Adrenal gland (tissue), 12 donors: Measurements from ENCODE around the gene NR2E3. TPM values are rescaled to one million over a fixed set of nuclear protein-coding genes. Genes with fewer than 3 reads are reported as not detected.

Source experiments
- DNase-seq, 7 donors: peaks; one replicate each; pipeline ENCODE4 v3.0.0-alpha.2; 2019 to 2020
- H3K27ac ChIP-seq, 5 donors: fragments of 200-600 bp; sonication (generic) in 4 of 5; 1 replicate in 3 of 5; 2 replicates in 2 of 5; pipeline versions ENCODE4 v1.5.1 to v1.8.0; 2016 to 2020; ENCODE audit warnings: mild to moderate bottlenecking in 1 of 5
- H3K27me3 ChIP-seq: fragments of 200-600 bp; 2 replicates; pipeline ENCODE4 v1.8.0; 2021
- H3K36me3 ChIP-seq, 2 donors: fragments of 200-600 bp; replicated peaks in 1 of 2; 1 replicate in 1 of 2; 2 replicates in 1 of 2; pipeline versions ENCODE4 v1.5.1 to v1.8.0; 2018 to 2022
- H3K4me1 ChIP-seq, 2 donors: fragments of 200-600 bp; replicated peaks in 1 of 2; 1 replicate in 1 of 2; 2 replicates in 1 of 2; pipeline versions ENCODE4 v1.5.1 to v1.8.0; 2018 to 2021
- H3K4me3 ChIP-seq, 4 donors: fragments of 200-600 bp; sonication (generic) in 3 of 4; one replicate each; pipeline ENCODE4 v1.5.1; 2016 to 2018
- H3K9me3 ChIP-seq, 3 donors: fragments of 200-600 bp; sonication (generic) in 1 of 3; replicated peaks in 1 of 3; 1 replicate in 2 of 3; 2 replicates in 1 of 3; pipeline versions ENCODE4 v1.5.1 to v1.8.0; 2016 to 2021
- POLR2A ChIP-seq, 2 donors: fragments of 450-650 bp; IDR thresholded peaks; one replicate each; pipeline ENCODE4 v1.6.1; 2017; ENCODE audit warnings: antibody characterized with exemption in 2 of 2, mild to moderate bottlenecking in 2 of 2, moderate library complexity in 1 of 2
- WGBS, 4 donors: extraction: QIAGEN DNeasy Blood & Tissue Kit in 2 of 4; methylation state at CpG; one replicate each; pipeline versions ENCODE4 v1.1.5 to v1.1.7; 2013 to 2017; 5-methylcytosine and 5-hydroxymethylcytosine counted together
- intact Hi-C, 2 donors: fragments of 100-400 bp; cut with DNase I; formaldehyde crosslinking; loops; one replicate each; pipeline versions ENCODE4 v1.14.1 to v1.15.0; 2022 to 2023
- polyA plus RNA-seq, 3 donors: library from polyadenylated mRNA; stranded (reverse); fragments of 200-250 nt in 2 of 3; fragments of 350-450 nt in 1 of 3; fragmentation: Illumina TruSeq in 1 of 3; extraction: RNeasy Lipid Tissue Mini Kit (QIAGEN cat#74804) in 1 of 3; gene quantifications; one replicate each; pipeline ENCODE4 v1.2.3, GENCODE V29; 2013 to 2014
- total RNA-seq, 9 donors: library from RNA; depleted of rRNA in 4 of 9; stranded (reverse); fragments of >200 nt in 4 of 9; fragments of 120-200 nt in 1 of 9; fragmentation: NEBNext Ultra II Directional in 1 of 9; extraction: Animal tissue kit (Norgen Biotek cat#: 25700) in 1 of 9; gene quantifications; one replicate each; pipeline versions ENCODE4 v1.1.0 to v1.2.4, GENCODE V29; 2013 to 2023
- TF ChIP-seq, protein P1 (sequence below), 6 experiments: fragments of 450-650 bp in 4 of 6; fragments of 200-600 bp in 2 of 6; sonication (generic) in 1 of 6; IDR thresholded peaks; 1 replicate in 5 of 6; 2 replicates in 1 of 6; pipeline versions ENCODE4 v1.5.1 to v1.8.0; 2016 to 2021; ENCODE audit warnings: antibody characterized with exemption in 6 of 6, mild to moderate bottlenecking in 2 of 6, moderate library complexity in 1 of 6
- donor health status: healthy with polysubstance abuse.
- donor health status: Bipolar disorder and iron deficiency.
- donor health status: DM: yes; HTN: yes; CAD: no.
- donor health status: DM: no; HTN: no; CAD: no.
- donor health status: DM: no; HTN: no; CAD: no.
- donor health status: DM: yes; HTN: yes; CAD: no.

NR2E3 gene
- total and polyA plus RNA-seq, 12 donors, result 0.11 to 1.4 (median 0.41) TPM; not detected in 2

DNA sequence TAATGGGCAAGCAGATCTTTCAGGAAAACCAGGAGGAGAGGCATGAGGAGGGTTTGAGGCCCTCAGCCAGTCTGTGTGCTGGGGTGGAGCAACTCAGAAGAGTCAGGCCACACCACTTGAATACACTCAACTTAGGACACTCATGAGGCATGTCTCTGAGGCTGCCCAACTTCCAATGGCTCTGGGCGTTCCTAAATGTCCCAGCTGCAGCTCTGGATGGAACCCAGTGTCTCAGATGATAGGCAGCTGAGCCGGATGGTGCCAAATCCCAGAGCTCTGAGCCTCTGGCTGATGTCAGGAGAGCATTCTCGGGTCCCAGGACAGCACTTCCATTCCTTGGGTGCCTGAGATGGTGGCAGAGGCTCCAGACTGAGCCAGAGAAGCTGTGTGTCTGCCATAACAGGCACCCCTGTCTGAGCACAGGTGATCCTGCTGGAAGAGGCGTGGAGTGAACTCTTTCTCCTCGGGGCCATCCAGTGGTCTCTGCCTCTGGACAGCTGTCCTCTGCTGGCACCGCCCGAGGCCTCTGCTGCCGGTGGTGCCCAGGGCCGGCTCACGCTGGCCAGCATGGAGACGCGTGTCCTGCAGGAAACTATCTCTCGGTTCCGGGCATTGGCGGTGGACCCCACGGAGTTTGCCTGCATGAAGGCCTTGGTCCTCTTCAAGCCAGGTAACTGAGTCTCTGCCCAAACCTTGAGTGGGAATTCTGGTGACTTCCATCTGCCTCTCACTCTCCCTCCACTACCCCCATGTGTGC lies 2.8 kb downstream of the NR2E3 start:
- WGBS, 4 donors, result 93 to 96% (median 95%) methylated on average over 16 of the region's 16 CpGs; no CpG with 5 or more reads in 1 of the 4 donors
- Histone ChIP-seq H3K9me3 (no peaks in the 10 kb centered on the region), H3K27ac (no peak overlapping the region), H3K36me3 (no peaks in the 10 kb centered on the region), H3K4me1 (no peaks in the 10 kb centered on the region), H3K27me3 (no peaks in the 10 kb centered on the region), H3K4me3 (no peak overlapping the region)
- intact Hi-C loops, result no loop called here
- TF ChIP-seq, protein P1, sequence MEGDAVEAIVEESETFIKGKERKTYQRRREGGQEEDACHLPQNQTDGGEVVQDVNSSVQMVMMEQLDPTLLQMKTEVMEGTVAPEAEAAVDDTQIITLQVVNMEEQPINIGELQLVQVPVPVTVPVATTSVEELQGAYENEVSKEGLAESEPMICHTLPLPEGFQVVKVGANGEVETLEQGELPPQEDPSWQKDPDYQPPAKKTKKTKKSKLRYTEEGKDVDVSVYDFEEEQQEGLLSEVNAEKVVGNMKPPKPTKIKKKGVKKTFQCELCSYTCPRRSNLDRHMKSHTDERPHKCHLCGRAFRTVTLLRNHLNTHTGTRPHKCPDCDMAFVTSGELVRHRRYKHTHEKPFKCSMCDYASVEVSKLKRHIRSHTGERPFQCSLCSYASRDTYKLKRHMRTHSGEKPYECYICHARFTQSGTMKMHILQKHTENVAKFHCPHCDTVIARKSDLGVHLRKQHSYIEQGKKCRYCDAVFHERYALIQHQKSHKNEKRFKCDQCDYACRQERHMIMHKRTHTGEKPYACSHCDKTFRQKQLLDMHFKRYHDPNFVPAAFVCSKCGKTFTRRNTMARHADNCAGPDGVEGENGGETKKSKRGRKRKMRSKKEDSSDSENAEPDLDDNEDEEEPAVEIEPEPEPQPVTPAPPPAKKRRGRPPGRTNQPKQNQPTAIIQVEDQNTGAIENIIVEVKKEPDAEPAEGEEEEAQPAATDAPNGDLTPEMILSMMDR (IDR thresholded peaks at IDR 0.05), result no peak
- no peak for TF ChIP-seq POLR2A (IDR thresholded peaks at IDR 0.05)
- DNase-seq, result no peak

DNA sequence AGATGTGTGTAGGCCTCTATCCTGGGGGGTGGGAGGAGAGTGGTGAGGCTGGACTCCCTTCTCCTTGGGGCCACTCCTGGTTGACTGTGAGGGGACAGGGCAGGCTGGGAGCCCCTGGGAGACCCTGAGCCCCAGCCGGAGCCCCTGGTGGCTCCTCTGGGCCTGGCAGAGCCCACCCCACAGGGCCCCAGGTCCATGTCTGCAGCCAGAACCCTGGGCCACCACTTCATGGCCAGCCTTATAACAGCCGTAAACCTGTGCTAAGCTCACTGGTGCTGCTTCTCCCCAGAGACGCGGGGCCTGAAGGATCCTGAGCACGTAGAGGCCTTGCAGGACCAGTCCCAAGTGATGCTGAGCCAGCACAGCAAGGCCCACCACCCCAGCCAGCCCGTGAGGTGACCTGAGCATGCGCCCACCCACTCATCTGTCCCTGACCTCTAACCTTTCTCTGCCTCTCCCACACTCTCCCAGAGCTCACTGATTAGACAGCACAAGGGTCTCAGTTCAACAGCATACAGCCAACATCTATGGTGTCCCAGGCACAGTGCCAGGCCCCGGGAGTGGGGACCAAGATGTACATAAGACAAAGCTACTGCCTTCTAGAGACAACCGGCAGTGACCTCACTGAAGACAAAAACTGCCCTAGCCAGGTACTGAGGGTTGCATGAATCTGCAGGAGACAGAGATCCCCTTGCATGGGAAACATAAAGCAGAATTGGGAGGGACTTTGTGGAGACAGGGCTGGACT lies 3.5 kb downstream of the NR2E3 start:
- no peaks in the 10 kb centered on the region for H3K9me3 ChIP-seq
- H3K4me3 ChIP-seq, result no peak overlapping the region
- intact Hi-C loops, result no loop called here
- H3K27me3 ChIP-seq, result no peaks in the 10 kb centered on the region
- H3K36me3 ChIP-seq, result no peaks in the 10 kb centered on the region
- no peaks in the 10 kb centered on the region for H3K4me1 ChIP-seq
- TF ChIP-seq, protein P1 (IDR thresholded peaks at IDR 0.05), result no peak
- no peak for TF ChIP-seq POLR2A (IDR thresholded peaks at IDR 0.05)
- no peak overlapping the region for H3K27ac ChIP-seq
- WGBS, 4 donors, result 77 to 89% (median 86%) methylated on average over 4 to 9 of the region's 9 CpGs
- no peak for DNase-seq

DNA sequence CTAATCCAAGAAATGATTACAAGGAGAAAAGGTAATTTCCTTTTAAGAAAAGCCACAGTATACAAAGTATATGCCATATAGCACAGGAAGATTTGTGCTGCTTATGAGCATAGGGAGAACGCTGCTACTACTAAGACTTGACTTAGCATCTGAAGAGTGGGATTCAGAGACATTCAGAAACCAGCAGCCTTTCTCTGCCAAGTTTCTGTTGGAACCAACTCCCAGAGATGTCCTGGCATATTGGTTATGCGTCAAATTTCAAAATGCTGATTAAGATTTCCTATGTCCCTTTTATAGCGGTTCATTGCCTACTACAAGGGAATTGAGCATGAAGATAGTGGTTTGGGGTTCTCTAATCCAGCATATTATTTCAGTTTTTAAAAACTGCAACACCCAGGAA lies 4.9 kb downstream of the NR2E3 start:
- Histone ChIP-seq H3K4me1 (no peaks in the 10 kb centered on the region), H3K27ac (no peak overlapping the region), H3K9me3 (no peaks in the 10 kb centered on the region), H3K36me3 (no peaks in the 10 kb centered on the region), H3K4me3 (no peak overlapping the region), H3K27me3 (no peaks in the 10 kb centered on the region)
- DNase-seq, result no peak
- TF ChIP-seq, protein P1 (IDR thresholded peaks at IDR 0.05), result no peak
- no peak for TF ChIP-seq POLR2A (IDR thresholded peaks at IDR 0.05)
- intact Hi-C loops, result no loop called here
- 91 to 98% (median 95%) methylated on average over 3 of the region's 3 CpGs for WGBS, 4 donors

DNA sequence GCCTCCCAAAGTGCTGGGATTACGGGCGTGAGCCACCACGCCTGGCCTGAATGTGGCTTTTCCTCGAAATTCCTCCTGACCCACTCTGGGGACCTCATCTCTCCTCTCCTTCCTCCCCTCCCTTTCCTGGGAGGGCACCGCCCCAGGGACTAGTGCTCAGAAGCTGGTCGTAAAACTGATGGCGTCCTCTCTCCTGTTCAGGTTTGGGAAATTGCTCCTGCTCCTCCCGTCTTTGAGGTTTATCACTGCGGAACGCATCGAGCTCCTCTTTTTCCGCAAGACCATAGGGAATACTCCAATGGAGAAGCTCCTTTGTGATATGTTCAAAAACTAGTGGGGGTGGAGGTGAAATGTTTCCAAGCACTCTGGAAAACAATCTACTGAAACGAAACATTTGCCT lies 7.0 kb downstream of the NR2E3 start:
- H3K27me3 ChIP-seq, result no peaks in the 10 kb centered on the region
- H3K4me3 ChIP-seq, result no peak overlapping the region
- 96 to 97% (median 97%) methylated on average over 10 to 13 of the region's 13 CpGs for WGBS, 4 donors
- DNase-seq, result no peak
- intact Hi-C loops, result no loop called here
- no peaks in the 10 kb centered on the region for H3K36me3 ChIP-seq
- TF ChIP-seq POLR2A (IDR thresholded peaks at IDR 0.05), result no peak
- TF ChIP-seq, protein P1 (IDR thresholded peaks at IDR 0.05), result no peak
- H3K4me1 ChIP-seq, result no peaks in the 10 kb centered on the region
- H3K27ac ChIP-seq, result no peak overlapping the region
- peaks cover 0 to 13% (median 0%) of the 10 kb centered on the region in 3 donors for H3K9me3 ChIP-seq
